Peyer's patch (tissue), 4 donors: ENCODE measurements around the gene STK25.

Experiments used
- POLR2A ChIP-seq, 2 donors: fragments of 450-650 bp; IDR thresholded peaks; one replicate each; pipeline ENCODE4 v1.5.1; 2017; ENCODE audit warnings: antibody characterized with exemption in 2 of 2, mild to moderate bottlenecking in 2 of 2, moderate library complexity in 2 of 2
- TF ChIP-seq, protein P1 (sequence below), 6 experiments: fragments of 450-650 bp in 4 of 6; fragments of 200-600 bp in 2 of 6; sonication (generic) in 1 of 6; IDR thresholded peaks; one replicate each; pipeline ENCODE4 v1.5.1; 2017 to 2019; ENCODE audit warnings: antibody characterized with exemption in 6 of 6, mild to moderate bottlenecking in 3 of 6, moderate library complexity in 1 of 6

GRCh38 chr2:241508240-241509154, at the start of gene STK25:
- TF ChIP-seq, protein P1, sequence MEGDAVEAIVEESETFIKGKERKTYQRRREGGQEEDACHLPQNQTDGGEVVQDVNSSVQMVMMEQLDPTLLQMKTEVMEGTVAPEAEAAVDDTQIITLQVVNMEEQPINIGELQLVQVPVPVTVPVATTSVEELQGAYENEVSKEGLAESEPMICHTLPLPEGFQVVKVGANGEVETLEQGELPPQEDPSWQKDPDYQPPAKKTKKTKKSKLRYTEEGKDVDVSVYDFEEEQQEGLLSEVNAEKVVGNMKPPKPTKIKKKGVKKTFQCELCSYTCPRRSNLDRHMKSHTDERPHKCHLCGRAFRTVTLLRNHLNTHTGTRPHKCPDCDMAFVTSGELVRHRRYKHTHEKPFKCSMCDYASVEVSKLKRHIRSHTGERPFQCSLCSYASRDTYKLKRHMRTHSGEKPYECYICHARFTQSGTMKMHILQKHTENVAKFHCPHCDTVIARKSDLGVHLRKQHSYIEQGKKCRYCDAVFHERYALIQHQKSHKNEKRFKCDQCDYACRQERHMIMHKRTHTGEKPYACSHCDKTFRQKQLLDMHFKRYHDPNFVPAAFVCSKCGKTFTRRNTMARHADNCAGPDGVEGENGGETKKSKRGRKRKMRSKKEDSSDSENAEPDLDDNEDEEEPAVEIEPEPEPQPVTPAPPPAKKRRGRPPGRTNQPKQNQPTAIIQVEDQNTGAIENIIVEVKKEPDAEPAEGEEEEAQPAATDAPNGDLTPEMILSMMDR (IDR thresholded peaks at IDR 0.05): no peak
- TF ChIP-seq POLR2A (IDR thresholded peaks at IDR 0.05): peak; percentile 38 to 51
